Pancreas (tissue), 10 donors: ENCODE data around the gene CHRM2. TPM values are rescaled to one million over a fixed set of nuclear protein-coding genes. Genes with fewer than 3 reads are reported as not detected.

Source experiments
- ATAC-seq, 4 donors: fragments of 200-7000 bp; cut with Tn5 transposase; one replicate each; pipeline versions ENCODE4 v1.8.0 to v1.9.1; 2020; ENCODE audit warnings: mild to moderate bottlenecking in 4 of 4, moderate library complexity in 4 of 4
- DNase-seq, 6 donors: peaks; one replicate each; pipeline ENCODE4 v3.0.0-alpha.2; 2020
- FAIRE-seq: peaks from 2 replicates; lab custom pipeline; 2012; peaks lifted over from hg19 to GRCh38; lab: Jason Lieb, UNC
- H3K27ac ChIP-seq, 4 donors: fragments of 200-600 bp; sonication (generic); 1 replicate in 3 of 4; 2 replicates in 1 of 4; pipeline versions ENCODE4 v1.5.0 to v1.8.0; 2020
- H3K27me3 ChIP-seq, 4 donors: fragments of 200-600 bp; one replicate each; pipeline ENCODE4 v1.8.0; 2021
- H3K36me3 ChIP-seq, 3 donors: fragments of 200-600 bp; sonication (generic) in 1 of 3; one replicate each; pipeline versions ENCODE4 v1.5.0 to v1.8.0; 2020 to 2021
- H3K4me1 ChIP-seq, 3 donors: fragments of 200-600 bp; one replicate each; pipeline ENCODE4 v1.8.0; 2021
- H3K4me3 ChIP-seq, 4 donors: fragments of 200-600 bp; sonication (generic) in 2 of 4; one replicate each; pipeline versions ENCODE4 v1.5.0 to v1.8.0; 2020 to 2021
- H3K9me3 ChIP-seq, 4 donors: fragments of 200-600 bp; one replicate each; pipeline ENCODE4 v1.8.0; 2021
- CTCF ChIP-seq, 4 donors: fragments of 200-600 bp; sonication (generic) in 3 of 4; IDR thresholded peaks; one replicate each; pipeline versions ENCODE4 v1.5.0 to v1.8.0; 2021; ENCODE audit warnings: antibody characterized with exemption in 4 of 4
- WGBS, 2 donors: extraction: QIAGEN DNeasy Blood & Tissue Kit; methylation state at CpG; one replicate each; pipeline ENCODE4 v1.1.7; 2013; 5-methylcytosine and 5-hydroxymethylcytosine counted together
- intact Hi-C, 3 donors: fragments of 100-400 bp; cut with DNase I; formaldehyde crosslinking; loops; one replicate each; pipeline versions ENCODE4 v1.11.1 to v1.14.2; 2022
- polyA plus RNA-seq, 2 donors: library from polyadenylated mRNA; stranded (reverse); fragments of 200-250 nt; gene quantifications; one replicate each; pipeline ENCODE4 v1.2.3, GENCODE V29; 2013
- total RNA-seq, 6 donors: library from RNA; stranded (reverse); fragmentation: NEBNext Ultra II Directional in 4 of 6; extraction: Animal tissue kit (Norgen Biotek cat#: 25700) in 4 of 6; gene quantifications; one replicate each; pipeline versions ENCODE4 v1.2.1 to v1.2.4, GENCODE V29; 2021 to 2023
- donor health status: healthy with polysubstance abuse.
- donor health status: DM: no; HTN: no; CAD: no; lungs with moderate emphysema.
- donor health status: DM: no; HTN: no; CAD: no.
- donor health status: control.
- donor health status: control.
- donor health status: Bipolar disorder and iron deficiency.
- donor health status: DM: yes; HTN: yes; CAD: no.
- donor health status: DM: no; HTN: no; CAD: no.
- donor health status: DM: no; HTN: no; CAD: no.
- donor health status: DM: yes; HTN: yes; CAD: no.

Gene CHRM2
- total and polyA plus RNA-seq, 8 donors = 0.03 to 0.12 (median 0.08) TPM; not detected in 5

DNA sequence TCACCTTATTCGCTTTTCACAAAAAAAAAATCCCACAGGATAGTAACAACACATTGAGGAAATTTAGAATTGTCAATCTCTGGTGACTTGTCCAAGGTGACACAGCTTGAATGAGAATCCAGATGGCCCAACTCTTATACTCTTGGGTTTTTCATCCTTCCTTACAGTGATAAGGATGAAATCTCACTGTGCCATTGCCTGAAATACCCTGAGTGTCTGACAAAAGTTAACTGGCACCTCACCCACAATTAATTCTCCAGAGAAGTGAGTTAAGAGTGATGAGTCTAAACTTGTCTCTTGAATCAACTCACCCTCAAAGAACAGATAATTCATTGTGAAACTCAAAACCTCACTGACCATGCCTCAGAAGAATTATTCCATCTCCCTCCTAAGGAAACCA lies 18.9 kb downstream of the CHRM2 start:
- Histone ChIP-seq H3K4me3 (no peak overlapping the region), H3K4me1 (no peaks in the 10 kb centered on the region), H3K9me3 (no peaks in the 10 kb centered on the region), H3K27ac (no peak overlapping the region), H3K36me3 (no peaks in the 10 kb centered on the region), H3K27me3 (no peaks in the 10 kb centered on the region)
- DNase-seq (no peak), FAIRE-seq (no peak), ATAC-seq (no peak)
- 71 to 74% methylated on average over 1 of the region's 1 CpG for WGBS, 2 donors
- intact Hi-C loops = no loop called here
- TF ChIP-seq CTCF (IDR thresholded peaks at IDR 0.05) = no peak

DNA sequence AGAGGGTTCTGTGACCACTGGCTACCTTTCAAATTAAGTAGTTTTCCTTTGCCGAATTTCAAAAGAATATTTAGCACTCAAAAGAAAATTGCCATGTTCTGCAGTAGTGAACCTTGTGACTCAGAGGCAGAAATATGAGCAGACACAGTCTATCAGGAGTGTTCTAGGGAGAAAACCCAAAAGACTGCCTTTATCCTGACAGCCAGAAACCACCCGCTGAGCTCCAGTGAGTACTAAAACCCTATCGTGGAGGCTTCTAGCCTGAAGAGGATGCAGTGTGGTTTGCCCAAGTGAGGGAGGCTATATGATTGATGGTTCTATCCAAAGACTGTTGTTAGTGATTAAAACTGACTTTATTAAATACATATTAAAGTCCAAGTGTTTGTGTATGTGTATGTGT lies 21.9 kb downstream of the CHRM2 start:
- FAIRE-seq (no peak), DNase-seq (no peak), ATAC-seq (no peak)
- Histone ChIP-seq H3K9me3 (no peaks in the 10 kb centered on the region), H3K36me3 (no peaks in the 10 kb centered on the region), H3K27me3 (no peaks in the 10 kb centered on the region), H3K4me1 (no peaks in the 10 kb centered on the region), H3K4me3 (no peak overlapping the region), H3K27ac (no peak overlapping the region)
- no peak for TF ChIP-seq CTCF (IDR thresholded peaks at IDR 0.05)
- 46 to 56% methylated on average over 3 of the region's 3 CpGs for WGBS, 2 donors
- intact Hi-C loops = no loop called here

DNA sequence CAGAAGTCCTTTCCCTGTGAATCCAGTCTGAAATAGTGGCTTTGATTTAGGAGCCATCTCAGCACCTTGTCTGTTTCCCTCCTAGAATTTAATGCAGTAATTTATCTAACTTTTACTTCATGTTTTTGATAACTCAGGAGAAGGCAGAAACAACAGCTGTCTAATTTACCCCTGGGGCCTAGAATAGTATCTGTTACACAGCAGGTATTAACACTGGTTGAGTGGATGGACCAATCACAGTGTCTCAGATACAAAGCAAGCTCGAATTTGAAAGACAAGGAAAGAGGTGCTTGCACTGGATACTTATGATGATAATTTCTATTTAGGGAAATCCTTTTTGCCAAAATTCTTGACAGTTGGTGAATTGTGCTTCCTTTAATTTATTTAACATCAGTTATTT lies 23.4 kb downstream of the CHRM2 start:
- intact Hi-C loops = no loop called here
- no peaks in the 10 kb centered on the region for H3K36me3 ChIP-seq
- TF ChIP-seq CTCF (IDR thresholded peaks at IDR 0.05) = no peak
- no peak overlapping the region for H3K27ac ChIP-seq
- no peak for DNase-seq
- H3K27me3 ChIP-seq = peaks cover 0 to 10% (median 0%) of the 10 kb centered on the region in 4 donors
- H3K4me1 ChIP-seq = no peaks in the 10 kb centered on the region
- whole genome bisulfite sequencing, 2 donors = 20 to 35% methylated on average over 1 of the region's 1 CpG
- FAIRE-seq = no peak
- H3K9me3 ChIP-seq = no peaks in the 10 kb centered on the region
- no peak for ATAC-seq
- H3K4me3 ChIP-seq = no peak overlapping the region

GRCh38 chr7:136894789-136895188 lies 26.3 kb downstream of the CHRM2 start:
- H3K36me3 ChIP-seq = no peaks in the 10 kb centered on the region
- 37 to 47% methylated on average over 2 of the region's 2 CpGs for WGBS, 2 donors
- peaks cover 0 to 10% (median 0%) of the 10 kb centered on the region in 4 donors for H3K27me3 ChIP-seq
- ATAC-seq (no peak), DNase-seq (no peak), FAIRE-seq (no peak)
- H3K9me3 ChIP-seq = no peaks in the 10 kb centered on the region
- no peak for TF ChIP-seq CTCF (IDR thresholded peaks at IDR 0.05)
- intact Hi-C loops = no loop called here
- no peak overlapping the region for H3K4me3 ChIP-seq
- no peaks in the 10 kb centered on the region for H3K4me1 ChIP-seq
- no peak overlapping the region for H3K27ac ChIP-seq

DNA sequence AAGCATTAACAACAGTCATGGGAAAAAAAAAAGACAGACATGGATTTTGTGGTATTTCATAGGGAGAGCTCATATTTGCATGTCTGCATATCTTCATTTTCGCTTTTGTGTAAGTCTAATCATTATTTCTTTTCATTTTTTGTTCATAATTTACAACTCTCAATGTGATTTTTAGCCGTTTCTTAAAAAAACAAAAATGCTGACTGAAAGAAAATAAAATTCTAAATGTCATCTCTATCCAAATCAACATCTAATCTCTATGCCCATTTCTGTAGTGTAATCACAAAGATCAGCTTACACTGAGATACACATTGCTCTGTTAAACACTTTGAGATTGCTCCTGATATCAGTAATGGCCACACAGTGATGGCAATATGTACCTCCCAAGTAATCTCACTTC lies 29.2 kb downstream of the CHRM2 start:
- WGBS, 2 donors = 20 to 38% methylated on average over 2 of the region's 2 CpGs

More for the DNA sequence above, 29.2 kb downstream of the CHRM2 start:
- intact Hi-C loops = no loop called here
- Histone ChIP-seq H3K36me3 (no peaks in the 10 kb centered on the region), H3K27me3 (peaks cover 0 to 10% (median 0%) of the 10 kb centered on the region in 4 donors), H3K9me3 (no peaks in the 10 kb centered on the region), H3K4me1 (no peaks in the 10 kb centered on the region), H3K27ac (no peak overlapping the region), H3K4me3 (no peak overlapping the region)
- FAIRE-seq = no peak
- no peak for ATAC-seq
- TF ChIP-seq CTCF (IDR thresholded peaks at IDR 0.05) = no peak
- no peak for DNase-seq
